PC-9 (cell line): ENCODE results near the gene POFUT2. TPM values are rescaled to one million over a fixed set of nuclear protein-coding genes. Genes with fewer than 3 reads are reported as not detected.

Experiments
- BruUV-seq: library from RNA; stranded (reverse); fragments of 400-500 nt; replicated peaks from 2 replicates; lab custom pipeline; 2021; lab: Mats Ljungman, UMichigan
- CTCF ChIA-PET: fragments of 300-600 bp; sonication (Branson Sonifier 250); formaldehyde crosslinking; loops from one replicate; lab custom pipeline; 2022; ENCODE audit warnings: antibody characterized with exemption; lab: Charles Lee
- POLR2A ChIA-PET: fragments of 300-600 bp; sonication (Branson Sonifier 250); formaldehyde crosslinking; loops from one replicate; lab custom pipeline; 2022; ENCODE audit warnings: antibody characterized with exemption; ENCODE audit not compliant: unreplicated experiment; lab: Charles Lee
- DNase-seq, 2 experiments: peaks; one replicate each; pipeline versions ENCODE4 v3.0.0 to v3.0.0-alpha.2; 2015 to 2022; ENCODE audit warnings: mixed read lengths in 1 of 2
- H2AFZ ChIP-seq: fragments of 200-600 bp; sonication (generic); 2 replicates; pipeline ENCODE4 v1.8.1; 2017; ENCODE audit warnings: antibody characterized with exemption
- H3F3A ChIP-seq: fragments of 200-600 bp; sonication (generic); 2 replicates; pipeline ENCODE4 v1.8.1; 2017; ENCODE audit warnings: antibody characterized with exemption, mild to moderate bottlenecking, low read depth; ENCODE audit not compliant: insufficient read depth
- H3K27ac ChIP-seq: fragments of 200-600 bp; sonication (generic); 2 replicates; pipeline ENCODE4 v1.6.1; 2016; ENCODE audit warnings: mixed run types
- H3K27me3 ChIP-seq: fragments of 200-600 bp; sonication (generic); 2 replicates; pipeline ENCODE4 v1.6.1; 2016; ENCODE audit warnings: low read depth, mixed run types; ENCODE audit not compliant: insufficient read depth
- H3K36me3 ChIP-seq: fragments of 200-600 bp; sonication (generic); 2 replicates; pipeline ENCODE4 v1.6.1; 2016; ENCODE audit warnings: low read depth, mixed run types
- H3K4me1 ChIP-seq: fragments of 200-600 bp; sonication (generic); replicated peaks from 2 replicates; pipeline ENCODE4 v1.6.1; 2016; ENCODE audit warnings: mixed run types; ENCODE audit not compliant: insufficient read depth
- H3K4me2 ChIP-seq: fragments of 200-600 bp; sonication (generic); 2 replicates; pipeline ENCODE4 v1.6.1; 2017; ENCODE audit warnings: mixed run types
- H3K4me3 ChIP-seq: fragments of 200-600 bp; sonication (generic); 2 replicates; pipeline ENCODE4 v1.6.1; 2016; ENCODE audit warnings: mixed run types
- H3K79me2 ChIP-seq: fragments of 200-600 bp; sonication (generic); 2 replicates; pipeline ENCODE4 v1.6.1; 2017; ENCODE audit warnings: low read depth, mixed run types
- H3K9me2 ChIP-seq: fragments of 200-600 bp; sonication (generic); 2 replicates; pipeline ENCODE4 v1.8.1; 2017; ENCODE audit warnings: mild to moderate bottlenecking; ENCODE audit not compliant: insufficient read depth
- H3K9me3 ChIP-seq: fragments of 200-600 bp; sonication (generic); 2 replicates; pipeline ENCODE4 v1.8.1; 2016; ENCODE audit warnings: low read depth; ENCODE audit not compliant: insufficient read depth
- H4K20me1 ChIP-seq: fragments of 200-600 bp; sonication (generic); 2 replicates; pipeline ENCODE4 v1.8.1; 2017; ENCODE audit not compliant: insufficient read depth
- EZH2 ChIP-seq: fragments of 200-600 bp; sonication (generic); IDR thresholded peaks from 2 replicates; pipeline ENCODE4 v1.8.0; 2017; ENCODE audit warnings: antibody characterized with exemption, low read depth
- intact Hi-C: fragments of 100-400 bp; cut with micrococcal nuclease; formaldehyde crosslinking; loops from one replicate; pipeline ENCODE4 v1.10.0; 2022; ENCODE audit not compliant: unreplicated experiment
- total RNA-seq: library from RNA; stranded (reverse); gene quantifications from 2 replicates; pipeline ENCODE4 v1.2.3, GENCODE V29; 2021
- TF ChIP-seq, protein P1 (sequence below): fragments of 200-600 bp; sonication (generic); conservative IDR thresholded peaks from 2 replicates; pipeline ENCODE4 v1.6.1; 2017; ENCODE audit warnings: mixed run types, antibody characterized with exemption, mild to moderate bottlenecking, moderate library complexity

Gene POFUT2
- total RNA-seq, 1 experiment from 2014 or later = 32.6 TPM

DNA sequence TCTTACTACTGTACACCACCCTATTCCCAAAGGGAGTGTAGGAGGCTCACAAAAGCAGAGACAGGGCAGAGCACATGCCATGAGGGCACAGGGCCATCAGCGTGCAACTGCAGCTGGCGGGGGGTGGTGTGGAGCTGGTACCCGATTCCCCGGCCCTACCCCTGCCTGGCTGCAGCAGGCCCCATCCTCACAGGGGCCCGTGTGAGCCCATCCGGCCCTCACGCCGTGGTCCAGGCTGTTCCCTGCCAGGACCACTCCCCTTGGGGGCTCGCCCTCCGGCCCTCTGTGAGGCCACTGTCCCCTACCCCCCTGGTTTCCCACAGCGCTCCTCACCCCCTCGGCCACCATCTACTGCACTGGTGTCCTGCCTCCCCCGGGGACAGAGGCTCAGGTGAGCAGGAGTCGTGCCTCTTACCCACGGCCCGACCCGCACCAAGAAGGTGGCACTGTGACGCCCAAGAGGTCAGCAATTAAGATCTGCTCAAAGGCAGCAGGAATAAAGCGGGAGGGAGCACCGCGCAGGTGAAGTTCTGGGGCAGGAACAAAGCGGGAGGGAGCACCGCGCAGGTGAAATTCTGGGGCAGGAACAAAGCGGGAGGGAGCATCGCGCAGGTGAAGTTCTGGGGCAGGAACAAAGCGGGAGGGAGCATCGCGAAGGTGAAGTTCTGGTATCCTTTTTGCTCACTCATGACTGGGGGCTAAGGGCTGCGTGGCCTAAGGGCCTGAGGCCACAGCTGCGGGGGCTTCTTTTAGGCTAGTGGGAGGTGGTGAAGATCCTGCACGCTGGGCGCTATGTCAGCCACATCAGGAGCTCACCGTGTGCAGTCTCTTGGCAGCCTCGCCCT lies 3.9 kb downstream of the POFUT2 start:
- Histone ChIP-seq H3K27ac (no peak overlapping the region), H4K20me1 (no peaks in the 10 kb centered on the region), H3K4me2 (no peak overlapping the region), H3K4me1 (no peaks in the 10 kb centered on the region), H3K79me2 (peaks cover 9% of the 10 kb centered on the region; the same call in 1 of the 2 replicates), H3K9me3 (no peaks in the 10 kb centered on the region), H2AFZ (no peak overlapping the region), H3K4me3 (no peak overlapping the region), H3K27me3 (no peaks in the 10 kb centered on the region), H3K36me3 (no peaks in the 10 kb centered on the region), H3K9me2 (no peaks in the 10 kb centered on the region), H3F3A (no peaks in the 10 kb centered on the region; the same call in 1 of the 2 replicates)
- ChIA-PET CTCF (no interaction called here), POLR2A (no interaction called here)
- TF ChIP-seq, protein P1, sequence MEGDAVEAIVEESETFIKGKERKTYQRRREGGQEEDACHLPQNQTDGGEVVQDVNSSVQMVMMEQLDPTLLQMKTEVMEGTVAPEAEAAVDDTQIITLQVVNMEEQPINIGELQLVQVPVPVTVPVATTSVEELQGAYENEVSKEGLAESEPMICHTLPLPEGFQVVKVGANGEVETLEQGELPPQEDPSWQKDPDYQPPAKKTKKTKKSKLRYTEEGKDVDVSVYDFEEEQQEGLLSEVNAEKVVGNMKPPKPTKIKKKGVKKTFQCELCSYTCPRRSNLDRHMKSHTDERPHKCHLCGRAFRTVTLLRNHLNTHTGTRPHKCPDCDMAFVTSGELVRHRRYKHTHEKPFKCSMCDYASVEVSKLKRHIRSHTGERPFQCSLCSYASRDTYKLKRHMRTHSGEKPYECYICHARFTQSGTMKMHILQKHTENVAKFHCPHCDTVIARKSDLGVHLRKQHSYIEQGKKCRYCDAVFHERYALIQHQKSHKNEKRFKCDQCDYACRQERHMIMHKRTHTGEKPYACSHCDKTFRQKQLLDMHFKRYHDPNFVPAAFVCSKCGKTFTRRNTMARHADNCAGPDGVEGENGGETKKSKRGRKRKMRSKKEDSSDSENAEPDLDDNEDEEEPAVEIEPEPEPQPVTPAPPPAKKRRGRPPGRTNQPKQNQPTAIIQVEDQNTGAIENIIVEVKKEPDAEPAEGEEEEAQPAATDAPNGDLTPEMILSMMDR = no peak
- no TSS peak for BruUV-seq
- intact Hi-C loops = no loop called here
- DNase-seq = no peak

DNA sequence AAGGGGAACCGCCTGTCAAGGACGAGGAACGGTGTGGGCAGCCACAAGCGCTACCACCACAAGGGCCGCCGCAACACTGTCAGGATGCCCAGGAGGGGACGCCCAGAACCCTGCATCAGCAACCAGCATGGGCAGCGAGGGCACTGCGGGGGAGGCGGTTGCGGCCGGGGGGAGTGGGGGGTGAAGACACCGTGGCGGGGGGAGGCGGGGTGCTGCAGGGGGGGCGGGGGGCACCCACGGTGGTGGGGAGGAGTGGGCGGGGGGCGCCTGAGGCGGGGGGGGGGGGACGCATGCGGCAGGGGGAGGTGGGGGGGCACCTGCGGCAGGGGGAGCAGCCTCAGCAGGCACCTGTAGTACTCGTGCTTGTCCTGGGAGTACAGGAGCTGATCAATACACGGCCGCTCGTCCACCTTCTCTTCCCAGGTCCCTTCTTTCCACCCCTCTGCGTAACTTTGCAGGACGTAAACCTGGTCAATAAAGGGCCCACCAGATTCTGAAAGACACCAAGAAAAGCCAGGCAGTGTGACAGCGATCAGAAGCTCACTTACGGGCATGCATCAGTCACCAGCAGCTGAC lies 4.6 kb downstream of the POFUT2 start:
- Histone ChIP-seq H3K27ac (no peak overlapping the region), H3K4me1 (no peaks in the 10 kb centered on the region), H3K36me3 (no peaks in the 10 kb centered on the region), H3K4me2 (no peak overlapping the region), H3K27me3 (no peaks in the 10 kb centered on the region), H2AFZ (no peak overlapping the region), H3K4me3 (no peak overlapping the region), H3F3A (no peaks in the 10 kb centered on the region; the same call in 1 of the 2 replicates), H3K9me3 (no peaks in the 10 kb centered on the region), H3K9me2 (no peaks in the 10 kb centered on the region), H4K20me1 (no peaks in the 10 kb centered on the region), H3K79me2 (peaks cover 9% of the 10 kb centered on the region; the same call in 1 of the 2 replicates)
- ChIA-PET POLR2A (no interaction called here), CTCF (no interaction called here)
- no TSS peak for BruUV-seq
- TF ChIP-seq, protein P1 = no peak
- TF ChIP-seq EZH2 = no peak
- DNase-seq = no peak
- intact Hi-C loops = no loop called here

DNA sequence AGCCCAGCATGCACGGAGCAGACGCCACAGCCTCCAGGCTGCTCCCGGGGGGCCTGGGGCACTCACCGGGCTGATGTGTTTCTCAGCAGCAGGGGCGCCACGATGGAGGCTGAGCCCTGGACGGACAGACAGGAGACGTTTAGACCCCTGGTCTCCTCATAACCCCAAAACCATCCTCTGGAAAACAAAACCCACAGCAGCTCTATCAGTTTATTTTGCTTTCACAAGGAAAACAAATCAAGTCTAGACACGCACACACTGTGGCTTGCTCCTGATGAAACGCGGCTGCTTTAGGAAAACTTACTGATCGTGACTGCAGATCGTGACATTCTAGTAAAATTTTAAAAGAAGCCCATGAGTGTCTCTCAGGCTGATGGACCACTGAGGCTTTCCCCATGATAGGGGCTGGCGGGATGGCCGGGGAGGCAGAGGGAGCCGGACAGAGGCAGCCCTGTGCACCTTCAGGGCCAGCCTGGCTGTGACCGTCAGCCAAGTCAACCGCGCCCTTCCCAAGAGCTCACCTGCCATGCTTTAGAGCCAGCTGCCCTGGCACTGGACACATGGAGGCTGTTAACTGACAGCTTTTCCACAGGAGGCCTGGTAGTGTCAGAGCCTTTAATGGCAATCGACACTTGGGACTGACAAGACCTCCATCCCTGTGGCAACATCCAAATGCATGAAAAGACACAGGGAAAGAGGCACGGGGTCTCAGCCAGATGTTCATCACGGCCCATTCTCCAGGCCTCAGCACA lies 5.2 kb downstream of the POFUT2 start:
- ChIA-PET CTCF (interaction anchor here (0.6 kb wide), 1 partner anchor 161 kb away, joined by 14 read pairs; no protein-coding TSS in a partner anchor), POLR2A (no interaction called here)
- no peaks in the 10 kb centered on the region for H3K36me3 ChIP-seq
- intact Hi-C loops = no loop called here
- no peaks in the 10 kb centered on the region; the same call in 1 of the 2 replicates for H3F3A ChIP-seq
- H3K27me3 ChIP-seq = no peaks in the 10 kb centered on the region
- H2AFZ ChIP-seq = no peak overlapping the region
- no peak overlapping the region for H3K4me3 ChIP-seq
- H3K79me2 ChIP-seq = peaks cover 9% of the 10 kb centered on the region; the same call in 1 of the 2 replicates
- no peak overlapping the region for H3K27ac ChIP-seq
- no peaks in the 10 kb centered on the region for H4K20me1 ChIP-seq
- H3K4me1 ChIP-seq = no peaks in the 10 kb centered on the region
- DNase-seq = no peak
- no TSS peak for BruUV-seq
- H3K9me3 ChIP-seq = no peaks in the 10 kb centered on the region
- H3K4me2 ChIP-seq = no peak overlapping the region
- no peaks in the 10 kb centered on the region for H3K9me2 ChIP-seq
- TF ChIP-seq EZH2 = no peak
- TF ChIP-seq, protein P1 = no peak
